Raji (cell line): ENCODE results near the gene RABGAP1L.

Experiments
- POLR2A ChIP-seq: IDR thresholded peaks from 2 replicates; pipeline ENCODE4 v1.6.1; 2011; ENCODE audit warnings: low read depth, low read length, control low read depth; ENCODE audit not compliant: insufficient read depth

Gene RABGAP1L

GRCh38 chr1:174189428-174190062, 30.2 kb downstream of the RABGAP1L start:
- no peak for TF ChIP-seq POLR2A

GRCh38 chr1:174190691-174191199, 31.4 kb downstream of the RABGAP1L start:
- TF ChIP-seq POLR2A, result no peak

GRCh38 chr1:174191349-174191862, 32.1 kb downstream of the RABGAP1L start:
- no peak for TF ChIP-seq POLR2A

- TF ChIP-seq POLR2A, result no peak
Observed at GRCh38 chr1:174194461-174194860, 35.1 kb downstream of the RABGAP1L start.

- TF ChIP-seq POLR2A, result no peak
Observed at GRCh38 chr1:174197088-174197487, 37.8 kb downstream of the RABGAP1L start.

GRCh38 chr1:174197547-174197946, 38.2 kb downstream of the RABGAP1L start:
- TF ChIP-seq POLR2A, result no peak

GRCh38 chr1:174198202-174198601, 38.9 kb downstream of the RABGAP1L start:
- no peak for TF ChIP-seq POLR2A

GRCh38 chr1:174200746-174201145, 41.4 kb downstream of the RABGAP1L start:
- TF ChIP-seq POLR2A, result no peak

GRCh38 chr1:174204697-174205308, 45.5 kb downstream of the RABGAP1L start:
- TF ChIP-seq POLR2A, result no peak

- TF ChIP-seq POLR2A, result no peak
Observed at GRCh38 chr1:174206148-174206836, 47.0 kb downstream of the RABGAP1L start.

- TF ChIP-seq POLR2A, result no peak
Observed at GRCh38 chr1:174209347-174210187, 50.2 kb downstream of the RABGAP1L start.

GRCh38 chr1:174211486-174211885, 52.2 kb downstream of the RABGAP1L start:
- TF ChIP-seq POLR2A, result no peak

- no peak for TF ChIP-seq POLR2A
Observed at GRCh38 chr1:174215766-174216165, 56.4 kb downstream of the RABGAP1L start.

GRCh38 chr1:174217248-174217647, 57.9 kb downstream of the RABGAP1L start:
- no peak for TF ChIP-seq POLR2A
